Cerebellar cortex (tissue), 1 donor: ENCODE data around the gene METTL15.
"Not testable (repeated sequence)": the region's sequence is repeated elsewhere in the genome, so short reads cannot be mapped to it uniquely, and the experiment has no call there.

Experiments
- DNase-seq: peaks from one replicate; pipeline ENCODE4 v3.0.0-alpha.2; 2015; ENCODE audit warnings: low spot score

METTL15 gene

GRCh38 chr11:28209906-28210305 is 101.7 kb downstream of the METTL15 start:
- DNase-seq = no peak

- not testable (repeated sequence) for DNase-seq
Measured at GRCh38 chr11:28222063-28222462, 113.9 kb downstream of the METTL15 start.

DNA sequence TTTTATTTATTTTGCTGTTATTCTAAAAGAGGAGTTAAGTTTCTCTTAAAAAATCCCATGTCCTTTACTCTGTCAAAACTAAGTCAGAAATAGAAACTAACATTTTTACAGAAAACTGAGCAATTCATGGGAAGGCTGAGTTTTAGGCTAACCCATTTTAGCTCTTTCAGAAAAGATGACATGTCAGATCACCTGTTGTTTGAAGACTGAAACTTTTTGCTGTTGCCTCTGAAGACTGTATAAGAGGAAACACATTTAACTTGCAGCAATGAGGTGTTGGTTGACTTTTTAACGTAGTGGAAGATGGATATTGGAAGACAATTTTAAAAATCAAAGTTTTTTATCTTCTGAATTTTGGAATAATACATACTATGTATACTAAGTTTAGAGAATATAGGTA is 115.4 kb downstream of the METTL15 start:
- no peak for DNase-seq

GRCh38 chr11:28223994-28224393 is 115.8 kb downstream of the METTL15 start:
- no peak for DNase-seq

DNA sequence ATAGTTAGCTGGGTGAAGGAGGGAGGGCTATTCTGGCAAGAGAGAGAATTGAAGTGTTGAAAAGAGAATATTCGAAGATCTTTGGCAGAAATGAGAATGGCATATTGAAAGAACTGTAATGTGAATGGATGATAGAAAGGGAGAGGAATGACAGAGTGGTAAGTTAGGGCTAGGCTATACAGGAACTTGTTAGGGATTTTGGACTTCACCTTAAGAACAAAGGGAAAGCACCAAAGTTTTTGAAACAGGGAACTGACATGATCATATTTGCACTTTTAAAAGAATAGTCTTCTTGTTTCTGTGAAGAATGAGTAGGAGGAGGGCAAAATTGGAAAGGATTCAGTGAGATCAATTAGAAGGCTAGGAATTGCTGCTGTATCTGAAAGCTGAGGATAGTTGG is 119.3 kb downstream of the METTL15 start:
- no peak for DNase-seq

GRCh38 chr11:28228196-28228895 is 120.2 kb downstream of the METTL15 start:
- no peak for DNase-seq

DNA sequence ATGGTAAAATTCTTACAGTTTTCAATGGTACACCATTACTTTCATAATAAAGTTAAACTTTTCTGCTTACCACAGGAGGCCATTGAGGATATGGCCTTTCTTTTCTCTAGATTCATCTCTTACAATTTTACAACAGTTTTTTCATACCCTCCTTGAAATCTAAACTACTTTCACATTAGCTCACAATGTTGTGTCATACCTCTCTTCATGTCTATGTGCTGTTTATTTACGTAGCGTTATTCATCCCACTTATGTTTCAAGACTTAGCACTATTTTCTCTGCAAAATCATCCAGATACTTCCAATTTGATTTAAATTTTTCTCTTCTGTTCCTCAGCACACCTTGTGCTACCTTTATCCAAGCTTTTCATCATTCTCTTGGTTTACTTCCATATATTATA is 123.3 kb downstream of the METTL15 start:
- no peak for DNase-seq

GRCh38 chr11:28232649-28233048 is 124.5 kb downstream of the METTL15 start:
- no peak for DNase-seq

GRCh38 chr11:28241760-28242159 is 133.6 kb downstream of the METTL15 start:
- DNase-seq = no peak

- no peak for DNase-seq
Measured at GRCh38 chr11:28242596-28242995, 134.4 kb downstream of the METTL15 start.

DNA sequence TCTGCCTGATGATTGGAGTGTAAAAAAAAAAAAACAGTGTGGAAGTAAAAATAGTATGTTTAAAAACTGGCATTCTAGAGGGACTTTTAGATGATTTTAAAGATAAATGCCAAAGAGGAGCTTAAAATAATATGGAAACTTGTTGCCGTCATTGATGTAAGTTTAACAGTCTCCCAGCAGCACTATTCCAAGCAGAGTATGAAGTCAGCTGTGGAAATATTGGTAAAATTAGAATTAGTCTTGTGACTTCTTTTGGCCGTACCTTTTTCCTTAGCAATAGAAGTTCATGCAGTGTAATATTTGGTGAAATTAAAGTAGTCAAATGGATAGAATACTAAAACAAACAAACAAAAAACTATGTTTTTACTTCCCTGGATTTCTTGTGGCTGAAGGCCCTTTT is 134.9 kb downstream of the METTL15 start:
- no peak for DNase-seq

DNA sequence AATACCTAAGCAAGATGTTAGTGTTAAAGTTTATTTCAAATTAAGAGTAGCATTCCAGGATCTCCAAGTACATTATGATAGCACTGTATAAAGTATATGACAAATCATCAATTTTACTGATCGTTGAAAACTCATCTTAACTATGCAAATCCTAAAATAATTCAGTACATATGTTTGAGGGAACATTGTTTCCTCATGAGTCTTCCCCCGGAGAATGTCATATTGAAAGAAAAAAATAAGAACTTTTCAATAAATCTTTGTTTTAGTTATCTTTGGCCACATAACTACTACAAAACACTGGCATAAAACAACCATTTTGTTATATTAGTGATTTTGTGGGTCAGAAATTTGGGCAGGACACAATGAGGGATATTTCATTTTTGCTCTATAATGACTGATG is 135.4 kb downstream of the METTL15 start:
- no peak for DNase-seq

- no peak for DNase-seq
Measured at GRCh38 chr11:28245131-28245530, 136.9 kb downstream of the METTL15 start.

DNA sequence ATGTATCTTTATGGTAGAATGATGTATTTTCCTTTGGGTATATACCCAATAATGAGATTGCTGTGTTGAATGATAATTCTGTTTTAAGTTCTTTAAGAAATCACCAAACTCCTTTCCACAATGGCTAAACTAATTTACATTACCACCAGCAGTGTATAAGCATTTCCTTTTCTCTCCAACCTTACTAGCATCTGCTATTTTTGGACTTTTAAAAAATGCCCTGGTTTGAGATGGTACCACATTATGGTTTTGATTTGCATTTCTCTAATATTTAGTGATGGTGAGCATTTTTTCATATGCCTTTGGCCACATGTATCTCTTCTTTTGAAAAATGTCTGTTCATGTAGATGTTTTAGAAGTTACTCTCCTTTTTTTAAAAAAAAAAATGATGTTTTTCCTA is 142.0 kb downstream of the METTL15 start:
- no peak for DNase-seq

DNA sequence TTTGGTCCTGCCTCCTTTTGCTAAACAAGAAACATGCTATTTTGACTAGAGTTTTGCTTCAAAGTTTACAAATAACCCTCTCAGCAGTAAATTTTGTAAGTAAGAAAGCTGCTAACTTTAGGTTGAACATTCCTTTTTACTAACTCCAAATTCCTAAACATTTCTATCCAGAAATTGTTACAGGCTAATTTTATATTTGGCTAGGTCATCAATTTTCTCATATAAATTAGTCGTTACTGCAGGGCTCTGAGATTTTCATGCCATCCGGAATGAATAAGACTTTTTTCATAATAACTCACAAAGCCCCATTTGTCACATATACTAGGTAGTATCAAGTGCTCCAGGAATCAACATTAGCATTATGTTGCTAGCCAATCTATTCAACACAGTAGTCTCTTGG is 143.1 kb downstream of the METTL15 start:
- DNase-seq = no peak

GRCh38 chr11:28257761-28258160 is 149.6 kb downstream of the METTL15 start:
- DNase-seq = no peak

GRCh38 chr11:28259177-28259843 is 151.1 kb downstream of the METTL15 start:
- no peak for DNase-seq

DNA sequence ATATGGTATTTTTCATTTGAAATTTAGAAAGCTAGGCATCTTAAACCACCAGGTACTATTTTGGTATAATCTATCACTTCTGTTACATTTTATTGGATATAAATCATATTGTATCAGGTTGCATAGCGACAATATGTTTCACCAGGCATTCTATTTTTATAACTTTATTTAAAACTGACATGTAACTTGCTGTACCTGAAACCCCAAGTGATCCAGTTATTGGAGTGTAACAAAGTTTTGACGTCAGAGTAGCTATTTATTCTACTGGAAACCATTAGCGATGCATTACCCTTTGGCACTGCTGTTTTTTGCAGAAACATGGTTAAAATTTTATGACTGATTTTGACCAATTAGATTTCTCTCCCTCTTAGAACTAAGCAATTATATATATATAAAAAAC is 160.7 kb downstream of the METTL15 start:
- DNase-seq = peak; percentile 22

DNA sequence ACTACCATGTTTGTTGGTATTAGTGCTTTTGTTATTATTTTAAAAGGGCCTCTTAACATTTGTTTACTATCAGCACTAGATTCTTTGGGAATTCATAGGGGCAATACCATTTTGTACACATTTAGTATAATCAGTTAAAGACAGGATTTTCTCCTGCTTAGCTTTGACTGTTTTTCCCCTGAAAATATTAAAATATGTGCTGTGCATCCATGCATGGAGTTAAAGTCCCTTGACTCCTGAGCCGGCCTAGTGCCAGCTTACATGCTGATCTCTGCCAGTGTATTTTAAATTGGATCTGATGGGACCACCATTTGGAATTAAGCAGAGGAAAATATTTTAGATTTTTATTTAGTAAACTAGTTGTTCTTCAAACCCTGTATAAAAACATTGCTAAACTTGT is 161.4 kb downstream of the METTL15 start:
- DNase-seq = peak; percentile 34

DNA sequence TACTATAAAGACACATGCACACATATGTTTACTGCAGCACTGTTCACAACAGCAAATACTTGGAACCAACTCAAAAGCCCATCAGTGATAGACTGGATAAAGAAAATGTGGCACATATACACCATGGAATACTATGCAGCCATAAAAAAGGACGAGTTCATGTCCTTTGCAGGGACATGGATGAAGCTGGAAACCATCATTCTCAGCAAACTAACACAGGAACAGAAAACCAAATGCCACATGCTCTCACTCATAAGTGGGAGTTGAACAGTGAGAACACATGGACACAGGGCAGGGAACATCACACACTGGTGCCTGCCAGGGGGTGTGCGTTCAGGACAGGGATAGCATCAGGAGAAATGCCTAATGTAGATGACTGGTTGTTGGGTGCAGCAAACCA is 164.1 kb downstream of the METTL15 start:
- not testable (repeated sequence) for DNase-seq

DNA sequence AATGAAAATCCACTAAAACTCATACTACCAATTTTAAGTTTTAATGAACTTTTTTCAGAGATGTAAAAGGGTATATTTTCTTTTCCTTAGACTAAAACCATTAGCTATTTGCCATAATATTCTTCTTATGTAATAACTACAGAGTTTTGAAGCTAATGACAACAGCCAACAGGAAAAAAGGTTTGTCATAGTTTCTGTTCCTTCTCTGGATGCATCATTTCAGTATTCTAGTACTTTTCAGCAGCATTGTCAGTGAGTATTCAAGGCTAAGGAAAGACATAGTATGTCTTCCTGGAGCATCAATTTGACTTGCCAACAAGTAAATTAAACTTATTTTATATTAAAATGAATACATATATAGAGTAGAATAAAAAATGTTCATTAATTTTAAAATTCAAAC is 166.0 kb downstream of the METTL15 start:
- no peak for DNase-seq

- no peak for DNase-seq
Measured at GRCh38 chr11:28284196-28284595, 176.0 kb downstream of the METTL15 start.

- no peak for DNase-seq
Measured at GRCh38 chr11:28289444-28289843, 181.3 kb downstream of the METTL15 start.

DNA sequence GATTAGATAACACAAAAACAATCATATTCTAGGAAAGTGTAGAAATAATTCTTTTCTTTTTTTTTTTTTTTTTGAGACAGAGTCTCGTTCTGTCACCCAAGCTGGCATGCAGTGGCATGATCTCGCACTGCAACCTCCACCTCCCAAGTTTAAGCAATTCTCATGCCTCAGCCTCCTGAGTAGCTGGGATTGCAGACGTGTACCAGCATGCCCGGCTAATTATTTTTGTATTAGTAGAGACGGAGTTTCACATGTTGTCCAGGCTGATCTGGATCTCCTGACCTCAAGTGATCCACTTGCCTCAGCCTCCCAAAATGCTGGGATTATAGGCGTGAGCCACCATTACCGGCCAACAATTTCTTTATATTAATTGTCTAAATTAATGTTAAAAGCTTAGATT is 182.8 kb downstream of the METTL15 start:
- DNase-seq = not testable (repeated sequence)
